Endothelial cell of umbilical vein (primary cell): Measurements from ENCODE around the gene SWI5.

Experiments
- POLR2A ChIP-seq: IDR thresholded peaks from 2 replicates; pipeline ENCODE4 v1.6.1; 2012; ENCODE audit warnings: low read depth, mild to moderate bottlenecking, control low read depth, low read length
- POLR2AphosphoS5 ChIP-seq: IDR thresholded peaks from 2 replicates; pipeline ENCODE4 v1.6.1; 2012; ENCODE audit warnings: low read depth, mild to moderate bottlenecking, control low read depth, low read length, moderate library complexity; ENCODE audit not compliant: insufficient read depth
- TF ChIP-seq, protein P1 (sequence below), 2 donors: IDR thresholded peaks; 1 replicate in 1 of 2; 2 replicates in 1 of 2; pipeline ENCODE4 v1.5.1; 2011; ENCODE audit warnings: low read length in 2 of 2, mild to moderate bottlenecking in 2 of 2, moderate library complexity in 2 of 2, control low read depth in 1 of 2, inconsistent platforms in 1 of 2, low read depth in 1 of 2; ENCODE audit not compliant: insufficient read depth in 1 of 2; ENCODE audit errors: extremely low read depth in 1 of 2

DNA sequence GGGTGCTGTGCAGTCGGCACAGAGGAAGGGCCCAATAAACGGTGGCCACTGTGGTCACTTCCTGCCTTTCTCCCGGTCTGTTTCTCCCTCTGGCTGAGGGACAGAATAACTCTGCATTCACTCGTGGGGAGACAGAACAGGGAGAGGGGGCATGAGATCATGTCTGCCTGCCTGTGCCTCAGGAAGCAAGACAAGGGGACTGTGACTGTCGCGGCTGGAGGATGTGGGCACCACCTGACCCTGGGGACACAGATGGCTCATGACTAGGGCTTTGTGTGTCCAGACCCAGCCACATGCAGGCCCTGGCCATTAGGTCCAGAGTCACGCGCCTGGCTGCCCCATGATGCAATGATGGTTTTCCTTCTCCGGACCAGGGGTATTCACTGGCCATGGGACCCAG lies 40.3 kb downstream of the SWI5 start:
- no peak for TF ChIP-seq POLR2A
- TF ChIP-seq, protein P1, sequence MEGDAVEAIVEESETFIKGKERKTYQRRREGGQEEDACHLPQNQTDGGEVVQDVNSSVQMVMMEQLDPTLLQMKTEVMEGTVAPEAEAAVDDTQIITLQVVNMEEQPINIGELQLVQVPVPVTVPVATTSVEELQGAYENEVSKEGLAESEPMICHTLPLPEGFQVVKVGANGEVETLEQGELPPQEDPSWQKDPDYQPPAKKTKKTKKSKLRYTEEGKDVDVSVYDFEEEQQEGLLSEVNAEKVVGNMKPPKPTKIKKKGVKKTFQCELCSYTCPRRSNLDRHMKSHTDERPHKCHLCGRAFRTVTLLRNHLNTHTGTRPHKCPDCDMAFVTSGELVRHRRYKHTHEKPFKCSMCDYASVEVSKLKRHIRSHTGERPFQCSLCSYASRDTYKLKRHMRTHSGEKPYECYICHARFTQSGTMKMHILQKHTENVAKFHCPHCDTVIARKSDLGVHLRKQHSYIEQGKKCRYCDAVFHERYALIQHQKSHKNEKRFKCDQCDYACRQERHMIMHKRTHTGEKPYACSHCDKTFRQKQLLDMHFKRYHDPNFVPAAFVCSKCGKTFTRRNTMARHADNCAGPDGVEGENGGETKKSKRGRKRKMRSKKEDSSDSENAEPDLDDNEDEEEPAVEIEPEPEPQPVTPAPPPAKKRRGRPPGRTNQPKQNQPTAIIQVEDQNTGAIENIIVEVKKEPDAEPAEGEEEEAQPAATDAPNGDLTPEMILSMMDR (IDR thresholded peaks at IDR 0.05; ENCODE audit: extremely low read depth in 1 of 2, insufficient read depth in 1 of 2, low read depth in 1 of 2, low read length in 2 of 2) = no peak
- TF ChIP-seq POLR2AphosphoS5 = no peak
